HG02623 (cell line): ENCODE data around the gene XDH.

ENCODE experiments used
- ATAC-seq: cut with Tn5 transposase; IDR thresholded peaks from one replicate; pipeline ENCODE4 v1.9.1; 2021; ENCODE audit warnings: moderate library complexity; ENCODE audit not compliant: unreplicated experiment

XDH gene

DNA sequence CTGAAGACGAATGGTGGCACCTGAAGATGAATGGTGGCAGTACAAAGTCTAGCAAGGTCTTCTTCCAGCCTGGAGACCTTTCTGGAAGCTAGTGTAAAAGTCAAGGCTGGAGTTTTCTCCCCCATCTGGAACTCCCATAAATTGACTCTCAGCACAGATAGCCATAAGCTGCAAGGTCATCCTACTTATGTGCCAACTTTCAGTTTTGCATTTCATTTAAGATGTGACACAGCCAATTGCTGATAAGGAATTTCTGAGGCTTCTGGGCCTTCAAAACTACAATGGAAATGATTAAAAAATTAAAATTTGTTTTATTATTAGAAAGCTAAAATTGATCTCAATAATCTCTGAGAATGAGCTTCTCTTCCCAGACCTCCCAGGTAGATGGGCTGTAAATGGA is 10.2 kb downstream of the XDH start:
- no peak for ATAC-seq

DNA sequence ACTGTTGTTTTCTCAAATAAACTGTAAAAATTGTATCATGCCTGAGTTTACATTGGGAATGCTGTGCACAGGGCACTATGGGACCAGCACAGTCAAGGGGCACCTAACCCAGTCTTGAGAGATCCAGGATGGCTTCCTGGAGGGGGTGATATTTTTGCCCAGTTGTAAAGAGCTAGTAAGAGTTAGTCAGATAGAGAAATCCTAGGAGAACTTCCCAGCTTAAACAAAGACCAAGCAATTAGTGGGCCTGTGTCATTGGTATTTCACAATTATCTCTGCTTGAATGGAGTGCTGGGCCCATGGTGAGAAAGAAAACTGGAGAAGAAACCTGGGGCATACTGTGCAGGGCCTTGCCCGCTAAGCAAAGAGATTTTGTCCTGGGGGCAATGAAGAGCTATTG is 12.2 kb downstream of the XDH start:
- no peak for ATAC-seq

GRCh38 chr2:31401580-31401979 is 13.0 kb downstream of the XDH start:
- ATAC-seq, result no peak

GRCh38 chr2:31398881-31399280 is 15.7 kb downstream of the XDH start:
- ATAC-seq, result no peak

- no peak for ATAC-seq
Measured at GRCh38 chr2:31397094-31397493, 17.4 kb downstream of the XDH start.

GRCh38 chr2:31390324-31390723 is 24.2 kb downstream of the XDH start:
- ATAC-seq, result no peak

GRCh38 chr2:31388736-31389135 is 25.8 kb downstream of the XDH start:
- ATAC-seq, result no peak

GRCh38 chr2:31387850-31388249 is 26.7 kb downstream of the XDH start:
- ATAC-seq, result no peak

DNA sequence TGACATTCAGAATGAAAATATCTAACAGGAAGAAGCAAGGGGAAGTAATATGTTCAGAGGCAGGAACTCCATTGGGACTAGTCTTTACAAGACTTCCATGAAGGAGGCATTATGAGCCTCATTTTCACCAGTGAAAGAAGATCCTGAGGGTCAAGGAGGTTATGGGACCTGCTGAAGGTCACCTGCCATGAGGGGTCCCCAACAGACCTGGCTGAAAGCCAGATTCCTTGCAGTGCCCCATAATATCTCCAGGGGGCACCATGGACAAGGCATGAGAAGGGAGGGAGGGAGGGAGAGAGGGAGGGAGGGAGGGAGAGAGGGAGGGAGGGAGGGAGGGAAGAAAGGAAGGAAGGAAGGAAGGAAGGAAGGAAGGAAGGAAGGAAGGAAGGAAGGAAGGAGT is 27.9 kb downstream of the XDH start:
- no peak for ATAC-seq

DNA sequence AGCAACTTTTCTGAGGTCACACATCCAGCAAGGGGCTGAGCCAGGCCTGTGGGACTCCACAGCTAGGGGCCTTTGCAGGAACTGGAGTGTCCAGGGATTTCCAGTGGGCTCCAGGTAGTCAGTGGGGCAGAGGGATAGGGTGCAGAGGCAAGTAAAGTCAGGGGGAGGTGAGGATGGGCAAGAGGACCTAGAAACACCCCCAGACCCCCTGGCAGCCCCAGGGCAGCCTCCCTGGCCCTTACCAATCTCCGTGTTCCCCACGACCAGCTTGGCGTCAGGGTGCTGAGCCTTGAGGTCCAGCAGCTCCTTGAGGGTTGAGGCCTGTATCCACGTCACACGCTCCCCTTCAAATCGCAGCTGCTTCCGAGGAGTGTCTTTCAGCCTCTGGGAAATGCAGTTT is 28.4 kb downstream of the XDH start:
- no peak for ATAC-seq

- ATAC-seq, result no peak
Measured at GRCh38 chr2:31384771-31385276, 29.7 kb downstream of the XDH start.

DNA sequence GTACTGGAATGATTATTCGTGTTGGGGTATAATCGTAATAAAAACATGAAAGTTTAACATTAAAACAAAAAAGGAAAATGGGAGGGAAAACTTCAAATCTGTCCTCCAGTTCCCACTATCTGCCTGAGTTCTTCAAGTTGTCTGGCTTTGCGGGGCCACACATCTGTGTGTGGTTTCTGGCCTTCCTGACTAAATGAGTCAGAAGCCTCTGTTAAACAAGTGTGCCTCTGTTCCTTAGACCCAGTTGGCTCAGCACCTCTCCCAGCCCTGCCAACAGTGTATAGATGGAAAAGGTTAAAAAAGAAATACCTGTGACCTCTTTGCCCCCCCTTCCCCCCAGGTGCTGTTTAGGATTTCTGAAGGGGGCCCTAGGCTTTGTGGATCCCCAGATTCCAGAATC is 30.2 kb downstream of the XDH start:
- ATAC-seq, result no peak

DNA sequence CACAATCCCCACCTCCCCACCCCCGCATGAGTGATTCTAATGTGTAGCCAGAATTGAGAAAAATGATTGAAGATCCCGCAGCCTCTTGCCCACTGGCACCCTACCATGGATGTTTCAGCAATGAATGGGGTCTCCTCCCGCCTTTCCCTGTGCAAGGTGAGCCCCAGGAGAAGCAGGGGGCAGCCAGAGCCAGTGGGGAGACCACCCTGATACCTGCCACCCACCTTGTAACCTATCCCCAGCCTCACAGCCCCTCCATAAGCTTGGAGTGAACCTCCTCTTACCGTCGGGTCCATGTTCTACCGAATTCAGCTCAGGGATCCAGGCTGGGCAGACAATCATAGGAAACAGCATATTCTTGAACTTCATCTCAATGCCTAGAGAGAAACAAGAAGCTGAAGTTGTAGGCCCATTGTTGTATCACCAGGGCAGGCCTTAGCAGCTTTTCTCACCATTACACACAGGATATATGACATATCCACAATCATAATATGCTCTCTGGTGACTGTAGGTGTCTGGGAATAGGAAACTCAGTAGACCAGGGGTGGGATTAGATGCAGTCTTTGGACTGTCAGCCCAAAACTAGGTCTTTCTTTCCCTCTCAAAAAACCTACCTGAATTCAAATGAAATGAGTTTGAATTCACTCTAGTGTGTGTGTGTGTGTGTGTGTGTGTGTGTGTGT is 30.9 kb downstream of the XDH start:
- ATAC-seq, result no peak

DNA sequence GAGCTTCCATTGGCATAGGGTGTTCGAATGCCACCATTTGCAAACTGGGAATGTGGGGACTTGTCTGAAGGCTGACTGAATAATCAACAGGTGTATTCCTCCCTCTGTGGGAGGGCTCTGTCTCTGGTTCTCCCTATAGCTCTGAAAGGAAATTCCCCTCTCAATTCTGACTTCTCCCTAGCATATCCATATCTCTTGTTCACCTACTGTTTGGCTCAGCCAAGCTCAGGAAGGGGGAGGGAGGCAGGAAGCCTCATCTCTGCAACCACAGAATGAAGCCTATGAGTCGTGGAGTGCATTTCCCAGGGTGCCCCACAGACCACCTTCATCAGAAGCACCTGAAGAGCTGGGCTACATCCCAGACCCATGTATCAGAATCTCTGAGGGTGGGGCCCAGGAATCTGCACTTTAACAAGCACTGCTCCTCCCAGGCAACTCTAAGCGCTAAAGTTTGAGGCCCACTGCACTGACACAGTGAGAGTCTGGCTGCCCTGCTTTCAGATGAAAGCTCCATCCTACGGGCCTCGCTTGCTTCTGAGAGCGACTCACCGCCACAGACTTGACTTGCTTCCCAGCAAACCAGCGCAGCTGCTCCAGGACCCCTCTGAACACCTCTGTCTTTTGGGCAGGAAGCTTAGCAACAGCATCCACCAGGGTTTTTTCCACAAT is 32.0 kb downstream of the XDH start:
- ATAC-seq, result no peak

DNA sequence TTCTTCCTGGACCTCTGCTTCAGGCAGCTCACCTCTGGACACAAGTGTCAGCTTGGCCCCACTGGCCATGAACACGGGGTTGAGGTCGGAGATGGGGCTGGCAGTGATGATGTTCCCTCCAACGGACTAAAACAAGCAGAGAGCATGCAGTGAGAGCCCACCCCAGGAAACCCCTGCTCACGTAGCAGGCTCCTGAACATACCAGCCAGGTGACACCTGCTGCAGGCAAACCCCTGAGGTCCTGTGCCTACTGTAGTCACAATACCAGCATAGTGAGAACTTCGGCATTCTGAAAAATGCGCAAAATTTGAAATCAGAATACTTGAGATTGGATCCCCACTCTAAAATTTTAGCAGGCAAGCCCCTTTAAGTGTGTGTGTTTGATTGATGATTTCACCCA is 32.9 kb downstream of the XDH start:
- ATAC-seq, result no peak

DNA sequence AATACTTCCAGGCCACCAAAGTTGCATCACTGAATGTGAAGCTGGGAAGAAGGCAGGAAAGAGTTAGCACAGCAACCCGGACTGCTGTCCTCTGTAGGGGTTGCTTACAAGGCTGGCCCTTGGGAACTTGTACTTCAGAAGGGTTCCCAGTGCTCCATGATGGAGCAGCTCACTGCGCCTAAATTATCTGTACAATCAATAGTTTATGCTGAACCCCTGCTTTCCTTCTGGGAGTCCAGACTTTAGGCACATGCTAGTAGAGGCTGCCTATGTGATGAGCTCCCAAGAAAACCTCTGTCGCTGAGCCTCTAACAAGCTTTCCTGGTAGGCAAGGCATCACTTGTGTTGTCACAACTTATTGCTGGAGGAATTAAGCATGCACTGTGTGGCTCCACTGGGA is 34.3 kb downstream of the XDH start:
- no peak for ATAC-seq

DNA sequence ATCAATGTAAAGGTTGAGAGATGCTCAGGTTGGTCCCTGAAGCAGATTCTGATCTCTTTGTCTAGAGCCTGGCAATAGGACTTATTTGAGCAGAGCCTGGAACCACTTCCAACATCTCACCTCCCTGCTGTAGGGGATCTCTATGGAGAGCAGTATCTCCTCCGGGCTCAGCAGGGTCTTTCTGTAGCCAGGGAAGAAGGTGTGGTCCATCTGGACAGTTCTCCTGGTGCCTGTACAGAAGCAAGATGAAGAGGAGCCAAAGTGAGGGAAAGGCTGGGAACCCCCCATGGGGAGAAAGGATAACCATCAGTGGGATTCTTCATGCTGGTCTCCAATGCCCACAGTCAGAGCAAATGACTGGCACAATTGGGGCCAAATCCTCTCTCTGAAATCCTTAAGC is 34.8 kb downstream of the XDH start:
- ATAC-seq, result no peak

DNA sequence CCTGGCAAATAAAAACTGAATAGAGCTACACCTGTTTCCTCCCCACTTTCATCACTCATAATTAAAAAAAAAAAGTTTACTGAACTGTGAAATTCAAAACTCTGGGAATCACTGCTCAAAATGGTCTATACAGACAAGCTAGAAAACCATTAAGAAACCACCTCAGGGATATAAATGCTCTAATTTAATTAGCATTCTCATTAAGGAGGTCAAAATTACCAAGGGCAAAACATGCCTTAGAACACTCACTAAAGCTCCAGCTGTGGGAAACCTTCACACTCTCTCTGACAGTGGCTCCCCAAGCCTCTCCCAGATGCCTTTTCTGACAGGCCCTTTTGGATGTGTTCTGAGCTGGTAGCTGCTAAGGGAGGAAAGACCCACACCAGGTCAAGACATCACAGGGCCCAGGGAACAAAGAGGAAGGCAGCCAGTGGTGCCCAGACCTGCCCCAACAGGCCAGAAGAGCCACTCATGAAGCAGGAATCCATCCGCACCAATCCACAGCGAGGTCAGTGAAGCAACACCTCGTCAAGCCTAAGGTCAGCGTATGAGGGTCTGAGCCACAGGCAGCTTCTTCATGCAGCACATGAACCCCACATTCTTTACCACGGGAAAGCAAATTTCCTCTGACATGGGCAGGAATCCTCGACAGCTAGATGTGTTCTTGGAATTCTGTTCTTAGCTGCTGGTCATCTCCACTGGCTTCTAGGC is 35.6 kb downstream of the XDH start:
- no peak for ATAC-seq

GRCh38 chr2:31378389-31378788 is 36.2 kb downstream of the XDH start:
- no peak for ATAC-seq

- no peak for ATAC-seq
Measured at GRCh38 chr2:31373127-31373526, 41.4 kb downstream of the XDH start.

DNA sequence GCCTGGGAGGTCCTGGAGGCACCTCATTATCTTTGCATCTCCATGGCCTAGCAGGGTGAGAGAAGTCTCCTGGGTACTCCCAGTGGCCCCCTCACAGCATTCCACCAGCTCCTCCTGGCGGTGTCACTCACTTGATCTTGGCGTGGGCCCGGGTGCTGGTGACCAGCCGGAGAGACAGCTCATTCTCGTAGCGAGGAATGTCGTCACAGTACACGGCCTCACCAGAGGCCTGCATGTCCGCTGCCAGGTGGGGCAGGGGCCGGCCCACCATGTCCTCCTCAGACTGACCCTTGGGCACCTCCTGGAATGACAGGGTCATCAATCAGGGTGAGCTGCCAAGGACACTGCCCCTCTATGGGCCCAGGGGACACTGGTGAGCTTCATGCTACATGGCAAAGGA is 42.4 kb downstream of the XDH start:
- no peak for ATAC-seq

- ATAC-seq, result no peak
Measured at GRCh38 chr2:31371691-31372090, 42.9 kb downstream of the XDH start.
